GM15510 (cell line): ENCODE results near the gene KCTD8.

Experiments used
- POLR2A ChIP-seq: IDR thresholded peaks from 3 replicates; pipeline ENCODE4 v1.6.1; 2011; ENCODE audit warnings: borderline replicate concordance; ENCODE audit not compliant: insufficient read length; ENCODE audit errors: extremely low read depth

KCTD8 gene

DNA sequence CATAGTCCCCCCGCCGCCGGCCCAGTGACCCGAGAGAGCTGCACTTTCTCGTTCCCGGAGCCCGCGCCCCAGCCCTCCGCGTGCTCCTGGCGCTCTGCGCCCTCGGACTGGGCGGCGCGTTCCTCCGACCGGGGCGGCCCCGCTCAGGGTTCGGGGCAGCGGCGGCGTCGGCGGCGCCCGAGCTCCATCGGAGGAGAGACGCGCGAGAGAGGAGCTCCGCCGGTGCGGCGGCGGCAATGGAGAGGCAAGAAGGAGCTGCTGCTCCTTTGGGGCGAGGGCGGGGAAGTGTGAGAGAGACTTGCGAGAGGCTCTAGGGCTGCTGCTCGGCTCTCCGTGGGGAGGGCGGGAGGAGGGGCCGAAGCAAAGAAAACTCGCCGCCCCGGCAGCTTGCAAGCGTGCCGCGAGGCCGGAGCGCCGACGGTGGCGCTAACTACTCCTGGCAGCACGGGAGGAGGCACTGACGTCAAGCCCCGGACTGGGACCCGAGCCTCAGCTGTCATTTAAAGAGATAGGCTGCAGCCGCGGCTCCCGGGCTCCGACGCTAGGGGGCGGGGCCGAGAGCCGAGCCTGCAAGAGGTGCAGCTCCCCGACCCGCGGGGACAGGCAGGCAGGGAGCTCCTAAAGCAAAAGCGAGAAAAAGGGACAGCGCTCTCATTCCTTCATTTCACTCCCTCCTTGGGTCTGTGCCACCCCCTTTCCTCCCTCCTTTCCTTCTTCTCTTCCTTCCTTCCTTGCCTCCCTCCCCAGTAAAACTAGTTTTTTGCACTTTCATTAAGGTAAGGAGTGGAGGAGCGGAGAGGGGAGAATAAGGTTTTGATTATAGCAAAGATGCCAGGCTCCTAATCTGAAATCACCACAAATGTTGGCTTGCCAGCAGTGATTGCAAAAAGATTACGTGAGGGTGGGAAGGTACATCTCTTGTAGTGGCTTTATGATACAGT, at the start of gene KCTD8:
TSS of gene KCTD8 (minus strand) at position 289 of the 941 bp plus-strand sequence.
- no peak for TF ChIP-seq POLR2A

DNA sequence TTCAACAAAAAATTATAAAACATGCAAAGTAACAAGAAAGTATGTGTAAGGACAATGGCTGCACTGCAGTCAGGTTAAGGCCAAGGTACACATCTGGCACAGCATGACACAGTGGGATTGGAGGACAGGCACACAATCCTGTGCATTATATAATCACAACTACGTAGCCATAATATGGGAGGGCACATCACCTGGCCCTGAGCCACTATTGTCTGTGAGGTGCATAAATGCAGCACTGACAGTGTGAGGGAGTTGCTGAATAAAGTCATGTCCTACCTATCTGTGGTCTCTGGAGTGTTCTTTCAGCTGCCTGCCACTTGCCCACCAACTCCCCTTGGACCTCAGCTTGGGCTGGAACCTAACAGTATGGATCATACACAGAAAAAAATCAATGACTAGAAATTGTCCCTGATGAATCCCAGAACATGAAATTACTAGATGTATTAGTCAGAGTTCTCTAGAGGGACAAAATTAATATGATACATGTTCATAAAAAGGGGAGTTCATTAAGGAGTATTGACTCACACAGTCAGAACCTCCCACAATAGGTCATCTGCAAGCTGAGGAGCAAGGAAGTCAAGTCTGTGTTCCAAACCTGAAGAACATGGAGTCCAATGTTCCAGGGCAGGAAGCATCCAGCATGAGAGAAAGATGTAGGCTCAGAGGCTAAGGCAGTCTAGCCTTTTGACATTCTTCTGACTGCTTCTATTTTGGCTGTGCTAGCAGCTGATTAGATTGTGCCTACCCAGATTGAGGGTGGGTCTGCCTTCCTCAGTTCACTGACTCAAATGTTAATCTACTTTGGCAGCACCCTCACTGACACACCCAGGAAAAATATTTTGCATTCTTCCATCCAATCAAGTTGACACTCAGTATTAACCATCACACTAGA, 46.4 kb upstream of the KCTD8 start:
- TF ChIP-seq POLR2A = no peak

DNA sequence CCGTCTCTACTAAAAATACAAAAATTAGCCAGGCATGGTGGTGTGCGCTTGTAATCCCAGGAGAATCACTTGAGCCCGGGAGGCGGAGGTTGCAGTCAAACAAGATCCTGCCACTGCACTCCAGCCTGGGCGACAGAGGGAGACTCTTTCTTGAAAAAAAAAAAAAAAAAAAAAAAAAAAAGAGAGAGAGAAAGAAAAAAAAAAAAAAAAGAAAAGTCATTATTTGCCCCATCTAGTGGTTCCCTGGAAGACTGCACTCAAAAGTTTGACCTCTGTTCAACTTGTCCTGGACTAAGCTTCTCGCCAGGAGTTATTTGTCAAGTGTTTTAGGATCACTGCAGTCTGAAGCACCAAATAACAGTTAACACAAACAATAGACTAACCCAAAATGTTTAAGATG, 45.3 kb upstream of the KCTD8 start:
- TF ChIP-seq POLR2A = no peak

DNA sequence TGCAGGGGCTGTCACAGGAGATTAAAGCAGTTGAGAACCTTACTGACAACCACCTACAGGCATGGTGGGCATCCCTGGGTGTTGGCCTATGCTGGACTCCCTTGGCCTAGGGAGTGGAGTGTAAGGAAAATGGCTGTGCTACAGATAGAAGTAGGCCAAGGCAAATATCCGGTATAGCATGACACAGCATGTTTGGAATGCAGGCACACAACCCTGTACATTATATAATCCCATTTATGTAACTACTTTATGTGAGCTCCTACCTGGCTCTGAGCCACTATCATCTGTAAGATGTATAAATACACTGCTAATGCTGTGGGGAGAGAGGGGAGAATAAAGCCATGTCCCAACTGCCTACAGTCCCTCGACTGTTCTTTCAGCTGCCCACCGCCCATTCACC, 38.7 kb upstream of the KCTD8 start:
- TF ChIP-seq POLR2A = no peak

DNA sequence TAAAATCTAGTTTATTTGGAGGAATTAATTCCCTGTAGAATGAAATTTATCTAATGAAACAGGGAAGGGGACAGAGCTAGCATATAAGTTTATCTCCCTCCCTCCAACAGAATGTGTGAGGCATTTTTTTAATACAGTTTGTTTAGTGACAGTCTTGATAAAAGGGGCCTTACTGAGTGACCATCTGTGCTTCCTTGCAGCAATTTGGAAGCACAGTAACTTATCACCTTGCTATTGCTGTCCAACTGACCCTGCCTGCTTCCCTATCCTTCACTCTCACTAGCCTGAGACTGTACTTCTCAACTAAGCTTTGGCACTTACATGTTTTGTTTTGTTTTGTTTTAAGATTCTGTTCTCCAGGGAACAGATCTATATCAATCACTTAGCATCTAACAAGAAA, 31.1 kb upstream of the KCTD8 start:
- TF ChIP-seq POLR2A = no peak

DNA sequence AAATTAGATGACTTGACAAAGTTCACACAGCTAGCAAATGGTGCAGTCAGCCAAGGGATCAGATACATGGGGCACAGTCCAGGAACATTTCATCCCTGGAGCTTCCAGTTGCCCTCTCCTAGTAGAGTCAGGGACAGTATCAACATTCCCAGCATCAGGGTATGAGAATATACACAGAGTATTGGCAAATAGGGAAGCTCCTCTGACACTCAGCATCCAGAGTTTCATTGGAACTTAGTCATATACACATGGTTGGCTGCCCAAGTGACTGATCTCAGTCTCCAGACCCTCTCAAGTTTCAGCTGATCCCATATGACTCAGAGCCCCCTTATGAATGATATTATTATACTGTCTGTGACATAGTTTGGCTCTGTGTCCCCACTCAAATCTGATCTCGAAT, 13.7 kb upstream of the KCTD8 start:
- TF ChIP-seq POLR2A = no peak

DNA sequence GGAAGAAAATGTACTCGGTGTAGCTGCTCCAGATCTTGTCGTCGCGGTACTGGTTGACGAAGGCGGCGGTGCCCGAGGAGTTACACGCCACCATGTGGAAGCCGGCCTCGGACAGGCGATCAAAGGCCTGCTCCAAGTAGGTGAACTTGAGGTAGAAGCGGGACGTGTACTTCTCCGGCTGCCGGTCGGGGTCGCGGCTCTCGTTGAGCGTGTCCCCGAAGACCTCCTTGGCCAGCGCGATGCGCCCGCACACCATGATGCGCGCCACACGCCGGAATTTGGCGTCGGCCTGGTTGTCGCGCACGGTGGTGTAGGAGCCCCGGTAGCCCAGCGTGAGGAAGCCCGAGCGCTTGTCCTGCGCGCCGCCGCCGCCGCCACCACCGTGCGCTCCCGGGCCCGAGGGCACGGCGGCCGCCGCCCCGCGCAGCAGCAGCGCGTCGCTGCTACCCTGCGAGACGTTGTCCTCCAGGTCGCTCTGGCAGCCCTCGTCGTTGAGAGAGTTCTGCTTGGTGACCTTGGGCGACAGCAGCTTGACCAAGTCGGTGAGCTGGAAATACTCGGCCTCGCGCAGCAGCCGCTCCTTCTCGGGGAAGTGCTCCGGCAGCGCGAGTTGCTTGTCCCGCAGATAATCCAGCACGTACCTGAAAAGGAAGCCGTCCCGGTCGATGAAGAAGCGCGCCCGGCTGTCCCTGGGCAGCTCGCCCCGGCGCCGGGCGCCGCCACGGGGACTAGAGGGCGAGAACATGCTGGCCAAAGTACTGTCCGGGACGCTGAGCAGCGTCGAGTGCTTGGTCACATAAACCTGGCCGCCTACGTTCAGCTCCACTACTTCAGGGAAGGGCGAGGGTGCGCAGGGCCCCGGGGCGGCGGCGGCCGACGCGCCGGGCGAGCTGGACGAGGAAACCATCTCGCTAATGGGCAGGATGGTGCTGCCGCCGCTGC, 775 bp downstream of the KCTD8 start:
- TF ChIP-seq POLR2A = no peak

DNA sequence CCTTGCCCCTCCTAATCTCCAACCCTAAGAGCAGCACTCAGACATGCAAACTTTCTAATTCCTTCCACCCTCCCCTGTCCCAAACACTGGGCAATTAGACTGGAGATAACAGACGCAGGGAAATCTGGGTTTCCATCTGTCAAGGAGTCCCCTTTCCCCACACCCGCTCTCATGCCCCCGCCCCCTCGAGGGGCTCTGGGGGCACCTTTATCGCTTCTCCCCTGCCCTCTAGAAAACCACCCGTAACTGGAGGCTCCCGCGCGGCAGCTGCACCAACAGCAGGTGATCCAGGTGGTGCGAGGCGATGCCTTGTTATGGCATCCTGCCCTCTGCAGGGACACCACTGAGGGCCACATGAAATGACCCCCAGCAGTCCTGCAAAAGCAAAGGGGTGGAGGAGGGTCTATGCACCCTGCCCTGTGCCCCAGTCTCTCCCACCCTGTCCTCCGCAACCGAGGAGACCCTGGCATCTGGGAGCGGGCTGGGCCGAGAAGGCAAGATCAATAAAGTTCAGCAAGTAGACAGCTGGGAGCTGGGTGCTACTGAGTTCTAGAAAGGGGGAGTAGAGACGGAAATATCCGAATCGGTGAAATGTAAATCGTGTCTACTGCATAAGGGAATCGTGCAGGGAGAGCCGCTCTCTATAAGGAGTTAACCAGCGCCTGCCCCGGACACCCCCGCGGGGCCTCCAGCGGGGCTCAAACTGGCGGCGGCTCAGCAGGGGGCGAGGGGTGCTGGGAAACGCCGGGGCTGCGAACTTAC, 1.6 kb downstream of the KCTD8 start:
- no peak for TF ChIP-seq POLR2A

DNA sequence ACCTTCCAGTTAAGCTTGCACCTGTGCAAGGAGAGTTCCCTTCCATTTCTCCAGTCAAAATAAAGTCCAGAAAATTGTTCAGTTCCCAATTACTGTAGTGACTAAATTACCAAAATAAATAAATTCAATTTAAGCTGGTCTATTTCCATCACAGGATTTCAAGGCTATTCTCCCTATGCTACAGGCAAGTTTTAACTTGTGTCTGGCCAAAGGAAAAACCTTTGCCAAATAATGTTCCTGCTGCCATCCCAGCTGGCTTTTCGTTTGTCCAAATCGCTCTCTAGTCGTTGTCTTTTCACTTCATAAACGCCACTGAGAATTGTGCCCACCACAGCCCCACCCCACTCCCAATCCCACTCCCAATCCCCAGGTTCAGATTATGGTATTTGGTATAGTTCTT, 2.4 kb downstream of the KCTD8 start:
- no peak for TF ChIP-seq POLR2A

DNA sequence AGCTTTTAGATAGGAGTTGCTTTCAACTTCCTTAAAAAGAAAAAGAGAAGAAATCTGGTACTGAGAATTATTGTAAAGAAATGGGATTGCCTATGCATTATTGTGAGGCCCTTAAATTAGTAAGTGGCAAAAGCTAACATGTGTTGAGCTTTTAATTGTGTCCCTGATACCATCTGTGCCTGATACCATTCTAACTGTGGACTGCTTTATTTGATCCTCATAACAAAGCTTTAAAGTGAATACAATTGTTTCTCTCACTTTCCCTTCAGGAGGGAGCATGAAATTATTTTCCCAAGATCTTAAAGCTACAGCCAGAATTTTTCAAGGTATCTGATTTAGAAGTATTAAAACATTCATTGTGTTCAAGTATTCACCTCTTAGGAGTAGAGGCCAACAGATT, 9.9 kb downstream of the KCTD8 start:
- TF ChIP-seq POLR2A = no peak

DNA sequence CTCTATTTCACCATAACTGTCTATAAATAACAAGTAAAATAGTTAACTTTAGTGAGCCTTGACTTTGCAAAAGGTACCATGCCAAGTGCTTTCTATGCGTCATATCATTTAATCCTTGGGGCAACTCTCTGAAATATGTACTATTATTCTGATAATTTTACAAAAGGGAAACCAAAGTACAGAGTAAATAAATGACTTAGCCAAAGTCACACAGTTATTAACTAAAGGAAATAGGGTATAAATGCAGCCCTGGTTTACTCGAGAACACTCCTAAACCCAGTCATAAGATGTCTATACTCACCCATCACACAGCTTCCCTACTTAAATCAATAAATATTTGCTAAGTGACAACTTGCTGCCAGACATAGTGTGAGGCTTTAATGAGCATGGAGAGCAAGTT, 14.4 kb downstream of the KCTD8 start:
- TF ChIP-seq POLR2A = no peak

DNA sequence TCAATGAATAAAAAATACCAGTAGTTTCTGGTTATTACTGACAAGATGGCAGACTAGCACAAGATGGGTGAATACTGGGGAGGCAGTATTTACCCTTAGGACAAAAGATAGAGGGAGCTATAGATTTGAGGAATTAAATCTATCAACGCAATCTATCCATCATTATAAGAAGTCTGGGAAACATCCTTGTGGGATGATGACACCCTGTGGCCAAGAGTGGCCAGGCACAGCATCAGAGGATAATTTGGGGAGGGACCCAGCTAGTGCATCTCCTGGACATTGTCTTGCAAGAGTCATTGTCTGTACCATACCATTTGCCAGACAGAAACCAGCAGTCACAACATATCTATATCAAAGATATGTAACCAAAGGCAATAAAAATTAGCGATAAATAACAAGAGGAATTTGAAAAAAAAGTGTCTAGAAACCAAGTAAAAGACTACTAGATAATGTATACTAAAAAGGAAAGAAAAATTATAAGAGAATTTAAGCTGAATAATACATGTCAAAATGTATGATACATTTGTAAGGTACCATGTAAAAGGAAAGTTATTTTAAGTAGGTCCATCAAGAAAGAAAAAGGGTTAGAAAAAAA, 22.9 kb downstream of the KCTD8 start:
- no peak for TF ChIP-seq POLR2A

DNA sequence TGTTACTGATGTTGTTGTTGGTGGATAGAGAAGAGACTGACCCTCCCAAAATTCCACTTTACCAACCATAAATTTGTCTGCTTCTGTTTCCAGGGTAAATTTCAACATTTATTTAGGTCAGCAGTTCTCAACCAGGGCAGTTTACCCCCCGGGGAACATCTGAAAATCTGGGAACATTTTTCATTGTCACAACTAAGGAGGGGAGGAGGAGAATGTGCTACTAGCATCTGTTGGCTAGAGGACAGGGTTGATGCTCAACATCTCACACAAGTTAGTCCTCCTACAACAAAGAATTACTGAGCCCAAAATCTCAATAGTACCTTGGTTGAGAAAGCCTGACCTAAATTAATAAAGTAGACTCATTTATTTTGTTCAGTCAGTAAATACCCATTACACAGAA, 25.7 kb downstream of the KCTD8 start:
- TF ChIP-seq POLR2A = no peak
